GM12872 (cell line): ENCODE data around the gene BNIP5.

Experiments
- CTCF ChIP-seq: IDR thresholded peaks from 3 replicates; pipeline ENCODE4 v1.5.1; 2011; ENCODE audit warnings: low read depth, mild to moderate bottlenecking, low read length, moderate library complexity; ENCODE audit not compliant: insufficient read depth

Gene BNIP5

DNA sequence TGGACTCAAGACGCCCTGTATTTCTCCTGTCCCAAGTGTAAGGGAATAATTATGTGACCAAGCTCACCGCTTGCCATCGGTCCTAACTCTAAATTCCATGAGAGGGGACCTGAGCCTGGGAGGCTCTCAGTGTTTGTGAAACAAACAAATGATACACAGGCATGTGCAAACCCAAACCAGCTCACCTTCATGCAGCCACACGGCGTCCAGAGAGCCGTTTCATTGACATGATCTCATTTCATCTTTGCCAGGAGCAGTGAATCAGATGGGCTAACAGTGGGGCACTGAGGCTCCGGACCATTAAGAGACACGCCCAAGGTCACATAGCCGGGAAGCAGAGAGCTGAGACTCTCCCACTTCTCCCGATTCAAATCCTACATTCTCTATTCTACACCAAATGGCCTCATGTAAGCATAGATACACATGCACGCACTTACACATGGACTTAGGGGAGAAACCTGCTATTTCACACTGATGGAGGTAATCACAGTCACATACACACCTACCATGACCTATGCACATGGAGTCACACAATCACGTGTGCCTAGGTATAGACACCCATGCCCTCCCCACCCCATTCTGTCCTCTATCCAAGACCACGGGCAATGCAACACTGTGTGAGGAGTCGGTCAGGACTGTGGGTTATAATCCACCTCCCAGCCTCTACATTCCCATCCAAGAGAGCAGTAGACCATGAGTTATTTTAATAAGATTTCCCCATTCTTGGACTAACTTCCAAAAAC is 1.1 kb downstream of the BNIP5 start:
- no peak for TF ChIP-seq CTCF

DNA sequence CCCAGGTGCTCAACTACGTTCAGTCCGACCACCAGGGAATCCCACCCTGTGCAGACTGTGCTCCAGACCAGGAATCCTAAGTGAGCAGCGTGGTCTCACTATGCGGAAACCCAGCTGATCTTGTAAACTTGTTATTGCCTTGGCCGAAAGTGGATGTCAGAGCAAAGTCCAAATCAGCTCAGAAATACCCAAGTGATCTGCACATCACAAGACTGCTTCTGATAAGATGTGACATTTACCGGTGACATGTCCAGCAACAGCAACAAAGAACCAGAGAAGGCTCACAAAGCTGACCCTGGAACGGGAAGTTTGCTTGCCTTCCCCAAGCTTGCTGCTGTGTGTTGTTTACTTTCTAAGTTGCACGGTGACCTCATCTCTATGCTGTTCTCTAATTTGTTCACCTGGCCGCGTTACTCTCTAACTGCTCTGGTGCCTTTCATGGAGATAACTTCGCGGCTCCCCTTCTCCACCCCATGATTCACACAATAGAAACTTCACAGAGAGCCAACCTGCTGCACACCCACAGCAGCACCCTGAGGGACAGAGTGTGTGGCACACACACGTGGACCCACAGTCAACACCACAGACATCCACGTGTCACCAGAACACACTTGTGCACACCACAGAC is 1.7 kb downstream of the BNIP5 start:
- no peak for TF ChIP-seq CTCF

DNA sequence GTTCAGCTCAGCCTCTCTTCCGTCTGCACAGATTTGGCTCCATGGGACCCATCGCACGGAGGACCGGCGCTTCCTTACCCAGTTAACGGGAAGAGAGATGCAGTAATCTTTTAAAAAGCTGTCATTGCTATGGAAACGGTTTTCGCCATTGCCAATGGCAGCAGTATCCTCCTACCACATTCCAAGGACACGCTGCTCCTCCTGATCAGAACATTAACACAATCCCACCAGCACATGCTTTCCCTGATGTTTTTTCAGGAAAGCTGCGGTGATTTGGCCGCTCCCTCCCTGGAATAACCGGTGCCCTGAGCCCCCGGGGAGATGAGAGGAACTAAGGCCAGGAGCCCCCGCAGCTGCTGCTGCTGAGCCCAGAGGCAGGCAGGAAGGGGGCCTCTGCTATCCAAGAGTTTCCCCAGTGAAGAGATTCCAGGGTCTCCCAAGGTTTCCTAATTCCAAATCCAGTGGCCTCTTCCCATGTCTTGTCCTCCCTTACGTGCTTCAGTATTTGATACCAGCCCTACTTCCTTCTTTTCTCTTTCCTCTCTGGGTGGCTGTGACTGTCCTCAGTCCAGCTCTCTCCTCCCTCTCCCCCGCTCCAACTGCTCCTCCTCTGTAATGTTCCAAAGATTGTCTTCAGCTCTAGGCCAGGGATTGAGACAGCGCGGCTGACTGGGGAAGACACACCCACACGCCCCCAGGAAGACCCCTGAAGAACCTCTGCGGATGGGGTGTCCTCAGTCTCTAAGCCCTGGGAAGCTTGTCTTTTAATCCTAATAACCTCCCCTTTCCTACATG is 2.6 kb downstream of the BNIP5 start:
- TF ChIP-seq CTCF: no peak

DNA sequence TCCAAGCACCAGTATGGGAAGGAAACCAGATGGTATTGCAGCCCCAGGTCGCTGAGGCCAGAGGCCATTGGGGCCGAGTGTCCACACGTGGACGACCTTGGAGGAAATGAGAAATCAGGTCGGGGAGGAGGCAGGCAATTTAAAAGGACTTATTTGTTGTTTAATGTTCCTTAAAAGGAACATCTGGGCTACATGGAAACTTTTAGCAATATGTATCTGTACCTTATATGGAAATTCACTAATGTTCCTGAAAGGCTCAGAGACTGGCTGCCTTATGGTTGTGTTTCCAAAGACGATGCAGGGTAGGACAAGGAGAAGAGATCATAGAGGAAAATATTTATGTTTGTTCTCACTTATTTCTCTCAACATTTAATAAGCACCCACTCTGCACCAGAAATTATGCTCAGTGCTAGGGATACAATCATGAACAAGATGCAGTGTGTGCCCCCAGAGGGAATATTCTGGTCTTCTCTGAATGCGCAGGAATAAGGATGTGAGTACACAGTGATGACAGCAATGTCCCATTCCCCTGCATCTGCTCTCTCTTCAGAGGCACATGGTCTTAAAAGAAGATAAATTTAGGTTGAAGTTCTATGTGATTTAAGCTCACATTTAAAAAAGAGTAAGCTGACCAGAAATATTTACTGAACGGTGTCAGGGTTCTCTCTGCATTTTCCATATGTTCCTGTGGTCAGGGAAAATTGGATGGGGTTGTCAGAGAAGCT is 3.4 kb downstream of the BNIP5 start:
- TF ChIP-seq CTCF: no peak

GRCh38 chr6:36331381-36331780 is 5.3 kb downstream of the BNIP5 start:
- no peak for TF ChIP-seq CTCF

GRCh38 chr6:36330366-36330765 is 6.3 kb downstream of the BNIP5 start:
- no peak for TF ChIP-seq CTCF
